ENCODE data around the gene HNF1B. TPM values are rescaled to one million over a fixed set of nuclear protein-coding genes. Genes with fewer than 3 reads are reported as not detected.

HNF1B gene
- total RNA-seq, 1 donor from 2014 or later: not detected

GRCh38 chr17:37642681-37643080 is 102.2 kb downstream of the HNF1B start:
- FAIRE-seq (no peak), DNase-seq (ENCODE audit: low spot score in 2 of 2) (no peak)

GRCh38 chr17:37640015-37640414 is 104.8 kb downstream of the HNF1B start:
- DNase-seq (ENCODE audit: low spot score in 2 of 2): no peak
- FAIRE-seq: no peak

- no peak for DNase-seq (ENCODE audit: low spot score in 2 of 2)
- FAIRE-seq: no peak
These were observed 106.9 kb downstream of the HNF1B start for GRCh38 chr17:37637956-37638355.

Other genes with a start within 250 kb of the HNF1B start
- 24.9 TPM for gene SYNRG, start 135.6 kb downstream of the HNF1B start, total RNA-seq
- gene DDX52, start 101.6 kb downstream of the HNF1B start, total RNA-seq: 35.9 TPM
- gene TBC1D3K, start 179.4 kb upstream of the HNF1B start, total RNA-seq: not detected
- gene TBC1D3L, start 244.0 kb upstream of the HNF1B start, total RNA-seq: 3.3 TPM